NCI-H2029 treated with DMSO at 0.1 percent for 48 hours (cell line): Measurements from ENCODE around the gene CDH23.

Experiments used
- DNase-seq: peaks from one replicate; lab custom pipeline; 2025; lab: John Stamatoyannopoulos, UW

Gene CDH23

DNA sequence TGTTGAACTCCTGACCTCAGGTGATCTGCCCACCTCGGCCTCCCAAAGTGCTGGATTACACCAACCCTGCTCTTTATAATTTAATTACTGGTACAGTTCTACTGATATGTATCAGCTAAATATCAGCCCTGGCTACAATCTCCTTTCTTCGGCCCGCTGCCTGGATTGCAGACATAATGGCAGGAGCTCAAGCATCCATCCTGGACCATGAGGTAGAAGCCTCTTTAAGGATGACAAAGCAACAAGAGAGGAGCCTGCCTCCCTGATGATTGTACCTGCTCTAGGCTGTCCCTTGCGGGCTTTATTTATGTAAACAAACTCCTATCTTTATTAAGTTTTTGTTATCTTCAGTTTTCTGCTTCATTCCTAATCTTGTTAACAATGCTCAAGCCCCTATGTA, 459.9 kb downstream of the CDH23 start:
- DNase-seq, result no peak

DNA sequence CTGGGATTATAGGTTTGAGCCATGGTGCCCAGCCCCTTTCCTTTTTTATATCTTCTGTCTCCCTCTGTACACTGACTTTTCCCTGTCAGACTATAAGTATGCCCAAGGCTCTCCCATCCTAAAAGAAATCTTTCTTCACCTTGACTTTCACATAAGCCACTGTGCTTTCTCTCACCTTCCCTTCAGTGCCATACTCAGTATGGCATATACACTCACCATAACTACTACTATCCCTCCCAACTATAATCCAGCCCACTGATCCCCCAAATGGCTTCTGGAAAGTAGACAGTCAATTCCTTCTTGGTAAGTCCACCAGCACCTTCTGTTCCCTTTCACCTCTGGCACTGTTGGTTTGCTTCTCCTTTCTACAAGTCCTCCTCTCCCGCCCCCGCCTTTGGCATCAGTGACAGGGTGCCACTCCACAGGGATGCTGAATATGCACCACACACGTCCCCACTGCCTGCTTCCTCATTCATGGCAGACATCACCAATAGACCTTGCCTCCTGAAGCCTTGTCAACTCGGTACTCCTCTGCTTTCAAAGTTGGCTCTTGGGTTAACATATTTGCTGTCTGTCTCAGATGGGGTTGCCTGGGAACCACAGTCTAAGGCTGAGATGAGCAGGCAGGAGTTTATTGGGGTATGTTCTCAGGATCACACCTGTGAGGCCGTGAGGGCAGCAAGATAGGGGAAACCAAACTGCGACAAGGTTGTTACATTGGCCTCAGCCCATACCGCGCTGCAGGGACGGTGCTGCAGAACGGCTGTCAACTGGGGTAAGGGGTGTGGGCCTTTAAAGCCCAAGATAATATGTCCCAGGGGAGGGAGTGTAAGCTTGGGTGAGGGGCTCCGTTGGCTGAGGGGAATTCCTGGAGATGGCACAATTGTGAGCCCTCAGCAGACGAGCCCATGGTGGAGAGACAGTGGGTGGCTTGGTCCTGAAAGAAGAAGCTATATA, 461.5 kb downstream of the CDH23 start:
- DNase-seq, result no peak

DNA sequence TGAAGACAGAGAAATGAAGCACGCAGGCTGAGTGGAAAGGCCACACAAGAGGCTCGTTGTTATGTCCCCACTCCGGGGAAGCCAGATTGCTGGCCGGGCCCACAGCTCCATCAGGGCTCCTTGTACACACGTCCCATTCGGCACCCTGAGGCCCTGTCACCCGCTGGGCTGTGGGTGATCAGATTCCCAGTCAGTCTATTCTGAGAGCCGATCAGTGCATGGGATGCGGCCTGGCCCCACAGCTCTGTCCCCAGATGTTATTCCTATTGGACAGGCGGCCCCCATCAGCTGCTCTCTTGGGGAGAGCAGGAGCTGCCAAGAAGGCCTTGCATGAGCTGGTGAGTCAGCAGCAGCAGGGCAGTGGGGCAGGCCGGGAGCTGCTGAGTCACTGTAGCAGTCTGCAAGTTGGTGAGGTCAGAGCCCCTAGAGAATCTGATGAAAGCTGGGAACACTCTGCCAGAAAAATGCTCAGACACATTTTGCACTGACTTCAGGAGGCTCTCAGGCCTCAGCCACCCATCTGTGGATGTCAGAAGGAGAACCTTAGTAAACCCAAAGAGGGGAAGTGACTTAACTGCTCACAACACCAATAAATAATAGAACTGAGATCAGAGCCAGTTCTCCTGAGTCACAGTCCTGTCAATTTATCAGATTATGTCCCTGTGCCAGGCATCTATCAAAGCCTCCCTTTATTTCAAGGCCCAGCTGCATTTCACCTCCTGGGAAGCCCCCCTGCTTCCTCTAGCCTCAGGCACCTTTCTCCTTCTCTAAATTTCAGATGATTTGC, 463.7 kb downstream of the CDH23 start:
- DNase-seq, result no peak

DNA sequence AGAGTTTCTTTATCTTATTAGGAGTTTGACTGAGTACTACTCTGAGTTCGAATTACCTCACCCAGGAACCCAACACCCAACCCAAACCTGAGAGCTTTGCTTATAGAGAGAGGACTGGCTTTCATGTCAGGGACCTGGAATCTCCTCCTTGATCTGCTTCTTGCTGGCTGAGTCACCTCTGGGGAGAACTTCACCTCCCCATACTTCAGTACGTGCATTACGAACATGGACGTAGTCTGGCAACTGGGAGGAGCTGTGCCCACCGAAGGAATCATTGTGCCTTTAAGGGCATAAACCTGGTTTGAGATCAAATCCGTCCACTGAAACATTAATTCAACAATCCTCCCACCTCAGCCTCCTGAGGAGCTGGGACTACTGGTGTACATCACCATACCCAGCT, 466.5 kb downstream of the CDH23 start:
- DNase-seq, result no peak

DNA sequence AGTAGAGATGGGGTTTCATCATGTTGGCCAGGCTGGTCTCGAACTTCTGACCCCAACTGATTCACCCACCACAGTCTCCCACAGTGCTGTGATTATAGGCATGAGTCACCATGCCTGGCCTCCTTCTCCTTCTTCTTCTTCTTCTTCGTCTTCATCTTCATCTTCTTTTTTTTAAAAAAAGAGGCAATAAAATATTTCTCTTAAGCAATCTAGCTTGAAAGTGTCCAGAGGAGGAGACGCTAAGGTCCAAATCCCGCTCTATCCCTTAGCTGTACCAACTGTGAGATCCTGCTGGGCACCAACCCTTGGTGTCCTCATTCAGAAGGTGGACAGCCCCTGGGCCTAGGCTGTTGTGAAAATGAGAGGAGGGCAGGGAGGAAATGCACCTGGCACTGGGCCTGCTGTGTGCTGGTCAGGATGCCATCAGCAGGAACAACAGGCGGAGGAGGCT, 468.2 kb downstream of the CDH23 start:
- no peak for DNase-seq
